Endometrial microvascular endothelial cells (primary cell): ENCODE measurements around the gene LEFTY1. TPM values are rescaled to one million over a fixed set of nuclear protein-coding genes. Genes with fewer than 3 reads are reported as not detected.
"Not testable (repeated sequence)": the region's sequence is repeated elsewhere in the genome, so short reads cannot be mapped to it uniquely, and the experiment has no call there.

Experiments used
- in situ Hi-C: cut with HindIII; loops from 2 replicates; pipeline ENCODE4 v1.10.0; 2017; ENCODE audit warnings: low sequenced_read_pairs, low pct_unique_long_range_greater_than_20kb; ENCODE audit errors: inconsistent ontology term
- total RNA-seq: library from RNA; depleted of rRNA; stranded (reverse); fragments of >200 nt; gene quantifications from one replicate; pipeline ENCODE4 v1.2.3, GENCODE V29; 2015; ENCODE audit errors: inconsistent ontology term

LEFTY1 gene
- total RNA-seq, 1 donor from 2014 or later, result not detected

- in situ Hi-C loops, result no loop called here
Observed at GRCh38 chr1:225840713-225841112, 48.2 kb downstream of the LEFTY1 start.

GRCh38 chr1:225840223-225840610, 48.7 kb downstream of the LEFTY1 start:
- in situ Hi-C loops, result no loop called here

GRCh38 chr1:225838793-225839192, 50.2 kb downstream of the LEFTY1 start:
- in situ Hi-C loops, result no loop called here

GRCh38 chr1:225836296-225836695, 52.6 kb downstream of the LEFTY1 start:
- in situ Hi-C loops, result not testable (repeated sequence)

Other genes with a start within 250 kb of the LEFTY1 start
- gene ENAH, start 236.0 kb downstream of the LEFTY1 start, total RNA-seq, result 63.4 TPM
- gene SRP9, start 111.3 kb downstream of the LEFTY1 start, total RNA-seq, result 402 TPM
- gene EPHX1, start 79.0 kb downstream of the LEFTY1 start, total RNA-seq, result 85.3 TPM
- 16.0 TPM for gene TMEM63A, start 6.8 kb downstream of the LEFTY1 start, total RNA-seq
- 57.2 TPM for gene PYCR2, start 35.1 kb upstream of the LEFTY1 start, total RNA-seq
- not detected for gene LEFTY2, start 52.1 kb upstream of the LEFTY1 start, total RNA-seq
- gene SDE2, start 110.2 kb upstream of the LEFTY1 start, total RNA-seq, result 12.4 TPM
- gene H3-3A, start 173.6 kb upstream of the LEFTY1 start, total RNA-seq, result 281 TPM